HL-60 (cell line): ENCODE measurements around the gene UBE4B.

ENCODE experiments used
- CTCF ChIP-seq: IDR thresholded peaks from one replicate; pipeline ENCODE4 v1.5.1; 2011; ENCODE audit warnings: low read length, control low read depth, inconsistent platforms; ENCODE audit not compliant: insufficient read depth
- GABPA ChIP-seq: IDR thresholded peaks from 2 replicates; pipeline ENCODE4 v1.6.1; 2012; ENCODE audit warnings: low read depth
- POLR2AphosphoS5 ChIP-seq: IDR thresholded peaks from 2 replicates; pipeline ENCODE4 v1.6.1; 2012; ENCODE audit warnings: low read depth
- SPI1 ChIP-seq: IDR thresholded peaks from 2 replicates; pipeline ENCODE4 v1.6.1; 2012; ENCODE audit warnings: low read depth, mild to moderate bottlenecking, borderline replicate concordance

GRCh38 chr1:10050611-10051010 is 17.9 kb downstream of the UBE4B start:
- no peak for TF ChIP-seq CTCF
- no peak for TF ChIP-seq GABPA
- TF ChIP-seq SPI1 = no peak
- no peak for TF ChIP-seq POLR2AphosphoS5
